H1 (cell line): ENCODE data around the gene TSNAXIP1. TPM values are rescaled to one million over a fixed set of nuclear protein-coding genes. Genes with fewer than 3 reads are reported as not detected.

Experiments used
- CTCF ChIA-PET: fragments of 300-600 bp; sonication (Branson Sonifier 250); formaldehyde crosslinking; loops from one replicate; lab custom pipeline; 2021; ENCODE audit not compliant: partially characterized antibody; lab: Charles Lee
- POLR2A ChIA-PET: fragments of 300-600 bp; sonication (Branson Sonifier 250); formaldehyde crosslinking; loops from one replicate; lab custom pipeline; 2021; ENCODE audit warnings: inconsistent platforms; ENCODE audit not compliant: partially characterized antibody; lab: Charles Lee
- DNase-seq, 2 experiments: peaks; one replicate each; pipeline versions ENCODE4 v3.0.0 to v3.0.0-alpha.2; 2010 to 2022; ENCODE audit warnings: low spot score in 2 of 2, low read depth in 1 of 2, mixed read lengths in 1 of 2
- FAIRE-seq: peaks from 2 replicates; lab custom pipeline; 2011; peaks lifted over from hg19 to GRCh38; lab: Jason Lieb, UNC
- H2AFZ ChIP-seq: 2 replicates; pipeline ENCODE4 v1.8.1; 2012; ENCODE audit warnings: low read length, inconsistent platforms
- H2AK5ac ChIP-seq: 2 replicates; pipeline ENCODE4 v1.6.1; 2013; ENCODE audit warnings: low read depth, low read length
- H2BK120ac ChIP-seq: replicated peaks from 2 replicates; pipeline ENCODE3; 2013; ENCODE audit warnings: low read depth, low read length, inconsistent platforms
- H2BK12ac ChIP-seq: 2 replicates; pipeline ENCODE4 v1.6.1; 2013; ENCODE audit warnings: low read depth, low read length
- H2BK15ac ChIP-seq: 2 replicates; pipeline ENCODE4 v1.6.1; 2013; ENCODE audit warnings: low read length
- H2BK20ac ChIP-seq: 2 replicates; pipeline ENCODE4 v1.6.1; 2013; ENCODE audit warnings: low read length
- H2BK5ac ChIP-seq: 2 replicates; pipeline ENCODE4 v1.6.1; 2013; ENCODE audit warnings: low read depth, low read length
- H3K14ac ChIP-seq: 2 replicates; pipeline ENCODE4 v1.6.1; 2013; ENCODE audit warnings: inconsistent platforms; ENCODE audit not compliant: insufficient read length
- H3K18ac ChIP-seq: 2 replicates; pipeline ENCODE4 v1.6.1; 2013; ENCODE audit warnings: low read length; ENCODE audit errors: extremely low read depth
- H3K23ac ChIP-seq: 2 replicates; pipeline ENCODE4 v1.6.1; 2013; ENCODE audit warnings: inconsistent platforms; ENCODE audit not compliant: insufficient read length
- H3K23me2 ChIP-seq: 2 replicates; pipeline ENCODE4 v1.6.1; 2013; ENCODE audit warnings: low read depth, low read length
- H3K27ac ChIP-seq: 2 replicates; pipeline ENCODE4 v1.6.1; 2011; ENCODE audit warnings: low read depth, low read length, inconsistent platforms
- H3K27me3 ChIP-seq, 4 experiments: replicated peaks in 1 of 4; 1 replicate in 1 of 4; 2 replicates in 3 of 4; pipeline versions ENCODE4 v1.6.1 to v1.8.1; 2011 to 2013; ENCODE audit warnings: low read length in 3 of 4, mild to moderate bottlenecking in 3 of 4, inconsistent platforms in 2 of 4, mixed read lengths in 2 of 4, moderate library complexity in 1 of 4; ENCODE audit not compliant: control insufficient read depth in 3 of 4, insufficient read depth in 3 of 4; ENCODE audit errors: extremely low read depth in 1 of 4
- H3K36me3 ChIP-seq, 4 experiments: 2 replicates each; pipeline versions ENCODE4 v1.6.1 to v1.8.1; 2011 to 2013; ENCODE audit warnings: mild to moderate bottlenecking in 4 of 4, low read length in 3 of 4, moderate library complexity in 2 of 4, control low read depth in 1 of 4, inconsistent platforms in 1 of 4; ENCODE audit not compliant: insufficient read depth in 4 of 4, control insufficient read depth in 2 of 4
- H3K4ac ChIP-seq: replicated peaks from 2 replicates; pipeline ENCODE3; 2013; ENCODE audit warnings: low read length, low read depth, mixed read lengths, inconsistent platforms; ENCODE audit not compliant: insufficient read length
- H3K4me1 ChIP-seq, 4 experiments: replicated peaks in 1 of 4; 1 replicate in 1 of 4; 2 replicates in 3 of 4; pipeline versions ENCODE4 v1.6.1 to v1.8.1; 2011 to 2013; ENCODE audit warnings: low read length in 3 of 4, inconsistent platforms in 2 of 4, mixed read lengths in 1 of 4; ENCODE audit not compliant: insufficient read depth in 4 of 4, control insufficient read depth in 3 of 4
- H3K4me2 ChIP-seq, 2 experiments: 2 replicates each; pipeline versions ENCODE4 v1.6.1 to v1.8.1; 2011 to 2013; ENCODE audit warnings: low read depth in 2 of 2, low read length in 2 of 2, control low read depth in 1 of 2, inconsistent platforms in 1 of 2, mild to moderate bottlenecking in 1 of 2; ENCODE audit not compliant: insufficient read depth in 1 of 2
- H3K4me3 ChIP-seq, 4 experiments: fragments of 200-600, 300-600 bp in 1 of 4; sonication (generic), shearing (Covaris generic), sonication (Bioruptor Twin) in 1 of 4; 2 replicates each; pipeline versions ENCODE4 v1.5.1 to v1.8.1; 2011 to 2016; ENCODE audit warnings: low read length in 4 of 4, low read depth in 3 of 4, control low read depth in 2 of 4, inconsistent platforms in 2 of 4, mild to moderate bottlenecking in 2 of 4, mixed read lengths in 1 of 4, moderate library complexity in 1 of 4; ENCODE audit not compliant: insufficient read depth in 2 of 4; ENCODE audit errors: extremely low read depth in 1 of 4
- H3K56ac ChIP-seq: replicated peaks from 2 replicates; pipeline ENCODE3; 2013; ENCODE audit warnings: low read depth, mild to moderate bottlenecking, mixed read lengths, low read length, inconsistent platforms; ENCODE audit not compliant: insufficient read length
- H3K79me1 ChIP-seq: 2 replicates; pipeline ENCODE4 v1.6.1; 2013; ENCODE audit warnings: low read depth, low read length, control low read depth
- H3K79me2 ChIP-seq, 2 experiments: 2 replicates each; pipeline versions ENCODE4 v1.6.1 to v1.8.1; 2012 to 2013; ENCODE audit warnings: low read length in 2 of 2, mild to moderate bottlenecking in 2 of 2, inconsistent platforms in 1 of 2; ENCODE audit not compliant: insufficient read depth in 2 of 2, control insufficient read depth in 1 of 2
- H3K9ac ChIP-seq, 4 experiments: replicated peaks in 1 of 4; 1 replicate in 1 of 4; 2 replicates in 3 of 4; pipeline versions ENCODE4 v1.6.1 to v1.8.1; 2011 to 2013; ENCODE audit warnings: low read depth in 3 of 4, low read length in 3 of 4, control low read depth in 2 of 4, mild to moderate bottlenecking in 2 of 4, moderate library complexity in 2 of 4, inconsistent platforms in 1 of 4; ENCODE audit errors: extremely low read depth in 1 of 4
- H3K9me3 ChIP-seq, 2 experiments: 2 replicates each; pipeline versions ENCODE4 v1.6.1 to v1.8.1; 2012 to 2013; ENCODE audit warnings: mild to moderate bottlenecking in 2 of 2, moderate library complexity in 2 of 2, control low read depth in 1 of 2, inconsistent platforms in 1 of 2, low read depth in 1 of 2, low read length in 1 of 2, mixed read lengths in 1 of 2; ENCODE audit not compliant: insufficient read depth in 2 of 2
- H4K20me1 ChIP-seq, 2 experiments: replicated peaks in 1 of 2; 2 replicates each; pipeline versions ENCODE3 to v1.8.1; 2011 to 2013; ENCODE audit warnings: inconsistent platforms in 2 of 2, low read length in 2 of 2, mild to moderate bottlenecking in 1 of 2; ENCODE audit not compliant: insufficient read depth in 2 of 2, control insufficient read depth in 1 of 2
- H4K5ac ChIP-seq: 2 replicates; pipeline ENCODE4 v1.6.1; 2013; ENCODE audit warnings: low read length, low read depth, mixed read lengths, inconsistent platforms; ENCODE audit not compliant: insufficient read length
- H4K8ac ChIP-seq: 2 replicates; pipeline ENCODE4 v1.8.0; 2013; ENCODE audit warnings: mild to moderate bottlenecking, moderate library complexity, low read length, inconsistent platforms; ENCODE audit not compliant: insufficient read depth; ENCODE audit errors: extremely low read depth
- H4K91ac ChIP-seq: replicated peaks from 2 replicates; pipeline ENCODE3; 2013; ENCODE audit warnings: low read length, mixed read lengths, inconsistent platforms; ENCODE audit not compliant: insufficient read length
- BRCA1 ChIP-seq: IDR thresholded peaks from 2 replicates; pipeline ENCODE4 v1.6.1; 2012; ENCODE audit warnings: low read depth, low read length, improper control_type of control experiment
- CTCF ChIP-seq, 3 experiments: IDR thresholded peaks; 1 replicate in 2 of 3; 2 replicates in 1 of 3; pipeline versions ENCODE4 v1.5.1 to v1.6.1; 2011; ENCODE audit warnings: low read length in 3 of 3, mild to moderate bottlenecking in 3 of 3, inconsistent platforms in 2 of 3, low read depth in 1 of 3, moderate library complexity in 1 of 3; ENCODE audit not compliant: insufficient read depth in 1 of 3; ENCODE audit errors: control extremely low read depth in 1 of 3
- HDAC2 ChIP-seq, 2 experiments: fragments of 300-600 bp in 1 of 2; sonication (generic) in 1 of 2; IDR thresholded peaks; 2 replicates each; pipeline ENCODE4 v1.6.1; 2011 to 2012; ENCODE audit warnings: low read depth in 2 of 2, low read length in 2 of 2, mild to moderate bottlenecking in 2 of 2, moderate library complexity in 2 of 2, borderline replicate concordance in 1 of 2, inconsistent platforms in 1 of 2
- NANOG ChIP-seq: IDR thresholded peaks from 2 replicates; pipeline ENCODE4 v1.6.1; 2011; ENCODE audit warnings: low read length, low read depth, mild to moderate bottlenecking, inconsistent platforms; ENCODE audit not compliant: insufficient read depth, poor library complexity, severe bottlenecking
- SRF ChIP-seq: IDR thresholded peaks from 2 replicates; pipeline ENCODE4 v1.6.1; 2011; ENCODE audit warnings: mild to moderate bottlenecking, low read depth, low read length, moderate library complexity
- TAF1 ChIP-seq: IDR thresholded peaks from 2 replicates; pipeline ENCODE4 v1.6.1; 2011; ENCODE audit warnings: mild to moderate bottlenecking, low read depth, low read length
- TBP ChIP-seq: IDR thresholded peaks from 2 replicates; pipeline ENCODE4 v1.6.1; 2011; ENCODE audit warnings: low read depth, low read length, improper control_type of control experiment
- ZNF274 ChIP-seq: IDR thresholded peaks from 2 replicates; pipeline ENCODE4 v1.7.0; 2012; ENCODE audit warnings: low read length, borderline replicate concordance; ENCODE audit errors: extremely low read depth
- WGBS, 2 experiments: shearing (Covaris generic) in 1 of 2; methylation state at CpG; one replicate each; pipeline versions ENCODE4 v1.1.6 to v1.1.7; 2013 to 2015; ENCODE audit warnings: low lambda C conversion rate in 2 of 2, mixed read lengths in 2 of 2, inconsistent platforms in 1 of 2, low coverage in 1 of 2, missing lambda C conversion rate in 1 of 2; ENCODE audit not compliant: insufficient replicate concordance in 2 of 2, insufficient coverage in 1 of 2, insufficient read length in 1 of 2; ENCODE audit errors: extremely low coverage in 1 of 2, missing lambda C conversion rate in 1 of 2; 5-methylcytosine and 5-hydroxymethylcytosine counted together
- polyA plus RNA-seq, 7 experiments: library from polyadenylated mRNA; depleted of rRNA in 3 of 7; stranded (reverse) in 5 of 7; unstranded in 2 of 7; fragments of >200 nt in 5 of 7; fragments of 200-250 nt in 2 of 7; gene quantifications; 1 replicate in 5 of 7; 2 replicates in 1 of 7; 4 replicates in 1 of 7; pipeline versions ENCODE4 v1.2.1 to v1.2.3, GENCODE V29; 2011 to 2013; ENCODE audit warnings: missing spikeins in 2 of 7, mixed read lengths in 2 of 7
- total RNA-seq: library from RNA; stranded (reverse); fragmentation: NEBNext Ultra II Directional; extraction: Animal tissue kit (Norgen Biotek cat#: 25700); gene quantifications from 2 replicates; pipeline ENCODE4 v1.2.1, GENCODE V29; 2021

The TSNAXIP1 gene
- total and polyA plus RNA-seq, 2 of the 8 experiments (the other 6 are each of a cell fraction or from before 2014, with no cell fraction given): 0.37 to 0.94 TPM

DNA sequence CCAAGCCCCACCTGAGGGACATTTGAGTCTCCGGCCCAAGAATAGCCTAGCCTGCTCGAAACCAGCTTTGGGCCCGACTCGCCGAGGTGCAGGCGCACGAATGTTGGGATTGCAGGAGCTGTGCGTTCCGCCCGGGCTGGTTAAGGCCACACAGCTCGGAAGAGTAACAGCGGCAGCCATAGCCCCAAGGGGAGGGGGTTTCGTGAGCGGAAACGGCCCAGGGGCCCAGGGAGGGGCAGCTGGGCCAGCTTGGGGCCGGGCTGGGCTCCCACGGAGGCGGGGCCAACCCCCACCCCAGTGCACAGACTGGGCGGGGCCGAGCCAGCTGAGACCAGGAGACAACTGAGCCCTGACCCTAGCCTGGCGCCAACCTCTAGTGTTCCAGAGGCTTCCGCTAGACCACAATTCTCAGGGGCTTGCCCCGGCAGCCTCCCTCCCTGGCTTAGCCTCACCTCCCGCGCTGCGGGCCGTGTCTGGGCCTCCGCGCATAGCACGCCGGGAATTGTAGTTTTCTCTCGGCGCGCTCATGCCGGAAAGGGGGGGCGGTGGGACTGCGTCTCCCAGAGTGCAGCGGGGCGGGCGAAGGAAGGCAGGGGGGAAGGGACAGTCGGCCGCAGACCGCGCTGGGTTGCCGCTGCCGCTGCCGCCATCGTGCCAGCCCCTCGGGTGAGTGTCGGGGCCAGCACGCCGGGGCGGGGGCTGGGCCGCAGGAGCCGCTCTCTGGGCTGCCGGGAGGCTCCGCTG is 39.8 kb downstream of the TSNAXIP1 start, which contains the start of gene NUTF2:
TSS of gene NUTF2 (plus strand) at position 614 of the 744 bp plus-strand sequence. CDS start 18,198 bp downstream, outside the sequence.
- H2BK20ac ChIP-seq: no peak within 1 kb of the TSS
- no peak within 1 kb of the TSS for H2AFZ ChIP-seq
- H2BK15ac ChIP-seq: no peak within 1 kb of the TSS
- peak within 1 kb of the TSS; percentile 61; the same call in 1 of the 2 replicates for H2AK5ac ChIP-seq
- H3K56ac ChIP-seq: peak within 1 kb of the TSS; percentile 83
- peak within 1 kb of the TSS; percentile 78 to 96 (median 92) for H3K9ac ChIP-seq
- peaks cover 16 to 67% of the 10 kb centered on the region in 2 experiments for H3K79me2 ChIP-seq
- peak within 1 kb of the TSS; percentile 40 for H2BK120ac ChIP-seq
- DNase-seq (peak; percentile 92 to 98), FAIRE-seq (no peak)
- peaks cover 22% of the 10 kb centered on the region for H3K23me2 ChIP-seq
- H3K9me3 ChIP-seq: no peaks in the 10 kb centered on the region
- H3K4ac ChIP-seq: peak within 1 kb of the TSS; percentile 87
- peak within 1 kb of the TSS; percentile 90 to 94 for H3K4me2 ChIP-seq
- H4K91ac ChIP-seq: peak within 1 kb of the TSS; percentile 52
- peaks cover 7 to 28% (median 15%) of the 10 kb centered on the region in 4 experiments for H3K4me1 ChIP-seq
- peak within 1 kb of the TSS; percentile 95 for H4K8ac ChIP-seq
- H3K4me3 ChIP-seq: peak within 1 kb of the TSS; percentile 91 to 95 (median 93)
- H3K79me1 ChIP-seq: peaks cover 14% of the 10 kb centered on the region
- POLR2A ChIA-PET: interaction anchor here (0.6 to 11.7 kb wide), 14 partner anchors 9 to 349 kb away, joined by 3 to 100 read pairs (median 5); partner anchors contain the start of genes EDC4, PSKH1, RANBP10 and TSNAXIP1
- CTCF ChIA-PET: interaction anchor here (0.6 to 10.2 kb wide), 11 partner anchors 10 to 184 kb away, joined by 3 to 123 read pairs (median 4); no protein-coding TSS in a partner anchor
- peaks cover 19 to 24% of the 10 kb centered on the region in 2 experiments for H4K20me1 ChIP-seq
- peak within 1 kb of the TSS; percentile 82 for H4K5ac ChIP-seq
- H2BK5ac ChIP-seq: peak within 1 kb of the TSS; percentile 75; the same call in 1 of the 2 replicates
- peak within 1 kb of the TSS; percentile 84 for H3K27ac ChIP-seq
- WGBS, 2 experiments: 2% methylated on average over 29 of the region's 57 CpGs; no CpG with 5 or more reads in 1 of the 2 experiments
- no peak within 1 kb of the TSS for H3K14ac ChIP-seq
- no peaks in the 10 kb centered on the region for H3K27me3 ChIP-seq
- H2BK12ac ChIP-seq: peak within 1 kb of the TSS; percentile 13; the same call in 1 of the 2 replicates
- peaks cover 0 to 4% (median 0%) of the 10 kb centered on the region in 4 experiments; a peak in 2 of 8 replicates for H3K36me3 ChIP-seq
- no peak within 1 kb of the TSS for H3K23ac ChIP-seq
- H3K18ac ChIP-seq: peak within 1 kb of the TSS; percentile 93
- TF ChIP-seq BRCA1: no peak
- TF ChIP-seq NANOG: no peak
- peak; percentile 84; the same call in 1 of the 2 replicates for TF ChIP-seq TBP
- TF ChIP-seq SRF: no peak
- TF ChIP-seq TAF1: peak; percentile 91
- TF ChIP-seq CTCF (IDR thresholded peaks at IDR 0.05; ENCODE audit: control extremely low read depth in 1 of 3, insufficient read depth in 1 of 3, low read depth in 1 of 3, low read length in 3 of 3): no peak
- TF ChIP-seq ZNF274: no peak
- no peak; a peak in 1 of 4 replicates for TF ChIP-seq HDAC2 (IDR thresholded peaks at IDR 0.05; ENCODE audit: borderline replicate concordance in 1 of 2, low read depth in 2 of 2, low read length in 2 of 2)
